Sigmoid colon (tissue), 7 donors: ENCODE measurements around the gene OMP. TPM values are rescaled to one million over a fixed set of nuclear protein-coding genes. Genes with fewer than 3 reads are reported as not detected.

Source experiments
- DNase-seq: peaks from one replicate; pipeline ENCODE4 v3.0.0-alpha.2; 2019
- H3K27ac ChIP-seq, 4 donors: fragments of 200-600 bp; sonication (generic); one replicate each; pipeline ENCODE4 v1.5.1; 2016 to 2019; ENCODE audit warnings: mild to moderate bottlenecking in 1 of 4
- H3K27me3 ChIP-seq, 3 donors: fragments of 200-600 bp; sonication (generic); one replicate each; pipeline ENCODE4 v1.5.1; 2019; ENCODE audit warnings: mild to moderate bottlenecking in 1 of 3
- H3K36me3 ChIP-seq, 4 donors: fragments of 200-600 bp; sonication (generic); one replicate each; pipeline ENCODE4 v1.5.1; 2016 to 2019
- H3K4me1 ChIP-seq, 4 donors: fragments of 200-600 bp; sonication (generic); one replicate each; pipeline ENCODE4 v1.5.1; 2017 to 2019
- H3K4me3 ChIP-seq, 4 donors: fragments of 200-600 bp; sonication (generic); one replicate each; pipeline ENCODE4 v1.5.1; 2017 to 2019; ENCODE audit warnings: mild to moderate bottlenecking in 2 of 4, moderate library complexity in 1 of 4
- H3K9me3 ChIP-seq, 4 donors: fragments of 200-600 bp in 3 of 4; sonication (generic) in 3 of 4; one replicate each; pipeline versions ENCODE4 v1.5.1 to v1.6.1; 2013 to 2019
- EP300 ChIP-seq, 4 donors: sonication (generic); formaldehyde crosslinking; IDR thresholded peaks; one replicate each; pipeline ENCODE4 v1.6.1; 2017; ENCODE audit warnings: antibody characterized with exemption in 4 of 4
- POLR2A ChIP-seq, 2 donors: fragments of 450-650 bp; IDR thresholded peaks; one replicate each; pipeline ENCODE4 v1.6.1; 2016; ENCODE audit warnings: antibody characterized with exemption in 2 of 2, mild to moderate bottlenecking in 2 of 2, moderate library complexity in 2 of 2
- POLR2AphosphoS5 ChIP-seq, 4 donors: sonication (generic); formaldehyde crosslinking; IDR thresholded peaks; one replicate each; pipeline ENCODE4 v1.6.1; 2017; ENCODE audit warnings: antibody characterized with exemption in 4 of 4
- WGBS, 2 donors: extraction: QIAGEN DNeasy Blood & Tissue Kit; methylation state at CpG; one replicate each; pipeline ENCODE4 v1.1.7; 2013; 5-methylcytosine and 5-hydroxymethylcytosine counted together
- intact Hi-C: fragments of 100-400 bp; cut with DNase I; formaldehyde crosslinking; loops from one replicate; pipeline ENCODE4 v1.15.1; 2023
- polyA plus RNA-seq, 3 donors: library from polyadenylated mRNA; stranded (reverse); fragments of 200-250 nt; gene quantifications; one replicate each; pipeline ENCODE4 v1.2.3, GENCODE V29; 2013
- total RNA-seq, 4 donors: library from RNA; depleted of rRNA; stranded (reverse); fragments of >200 nt; gene quantifications; one replicate each; pipeline ENCODE4 v1.1.0, GENCODE V29; 2016
- TF ChIP-seq, protein P1 (sequence below), 4 experiments: fragments of 450-650 bp in 3 of 4; fragments of 200-600 bp in 1 of 4; IDR thresholded peaks; one replicate each; pipeline ENCODE4 v1.5.1; 2016 to 2019; ENCODE audit warnings: antibody characterized with exemption in 4 of 4, mild to moderate bottlenecking in 3 of 4, moderate library complexity in 2 of 4
- donor health status: healthy with polysubstance abuse.
- donor health status: Bipolar disorder and iron deficiency.
- donor health status: healthy.

Gene OMP
- total and polyA plus RNA-seq, 7 donors: 1.4 to 4.5 TPM; not detected in 5

GRCh38 chr11:77115181-77115611 lies 12.6 kb downstream of the OMP start:
- Histone ChIP-seq H3K27me3 (no peaks in the 10 kb centered on the region), H3K36me3 (peaks cover 0 to 24% (median 2%) of the 10 kb centered on the region in 4 donors), H3K4me3 (no peak overlapping the region), H3K27ac (no peak overlapping the region), H3K4me1 (no peaks in the 10 kb centered on the region), H3K9me3 (no peaks in the 10 kb centered on the region)
- DNase-seq: no peak
- WGBS, 2 donors: 96 to 97% methylated on average over 16 of the region's 16 CpGs
- TF ChIP-seq POLR2A (IDR thresholded peaks at IDR 0.05) (no peak), EP300 (IDR thresholded peaks at IDR 0.05) (no peak)
- intact Hi-C loops: no loop called here

- no peak for TF ChIP-seq POLR2A (IDR thresholded peaks at IDR 0.05)
- WGBS, 2 donors: 92 to 93% methylated on average over 15 of the region's 15 CpGs
- Histone ChIP-seq H3K4me3 (no peak overlapping the region), H3K4me1 (no peaks in the 10 kb centered on the region), H3K27ac (no peak overlapping the region), H3K9me3 (no peaks in the 10 kb centered on the region), H3K27me3 (no peaks in the 10 kb centered on the region), H3K36me3 (peaks cover 0 to 32% (median 2%) of the 10 kb centered on the region in 4 donors)
- no peak for DNase-seq
- intact Hi-C loops: no loop called here
Observed at GRCh38 chr11:77115956-77116355, 13.3 kb downstream of the OMP start.

- Histone ChIP-seq H3K27ac (no peak overlapping the region), H3K27me3 (no peaks in the 10 kb centered on the region), H3K36me3 (peaks cover 0 to 46% (median 2%) of the 10 kb centered on the region in 4 donors), H3K9me3 (no peaks in the 10 kb centered on the region), H3K4me1 (no peaks in the 10 kb centered on the region), H3K4me3 (no peak overlapping the region)
- TF ChIP-seq POLR2A (IDR thresholded peaks at IDR 0.05) (no peak), EP300 (IDR thresholded peaks at IDR 0.05) (no peak)
- WGBS, 2 donors: 86 to 87% methylated on average over 7 of the region's 7 CpGs
- intact Hi-C loops: no loop called here
- DNase-seq: no peak
Observed at GRCh38 chr11:77117492-77117891, 14.9 kb downstream of the OMP start.

- H3K36me3 ChIP-seq: peaks cover 0 to 50% (median 2%) of the 10 kb centered on the region in 4 donors
- no peak for DNase-seq
Observed at GRCh38 chr11:77118086-77118485, 15.4 kb downstream of the OMP start.

GRCh38 chr11:77118971-77119370 lies 16.3 kb downstream of the OMP start:
- H3K4me3 ChIP-seq: no peak overlapping the region
- no peak overlapping the region for H3K27ac ChIP-seq
- 90 to 95% methylated on average over 12 of the region's 12 CpGs for WGBS, 2 donors
- H3K27me3 ChIP-seq: no peaks in the 10 kb centered on the region
- intact Hi-C loops: no loop called here
- H3K36me3 ChIP-seq: peaks cover 0 to 53% (median 2%) of the 10 kb centered on the region in 4 donors
- H3K4me1 ChIP-seq: no peaks in the 10 kb centered on the region
- no peaks in the 10 kb centered on the region for H3K9me3 ChIP-seq
- no peak for DNase-seq
- TF ChIP-seq, protein P1, sequence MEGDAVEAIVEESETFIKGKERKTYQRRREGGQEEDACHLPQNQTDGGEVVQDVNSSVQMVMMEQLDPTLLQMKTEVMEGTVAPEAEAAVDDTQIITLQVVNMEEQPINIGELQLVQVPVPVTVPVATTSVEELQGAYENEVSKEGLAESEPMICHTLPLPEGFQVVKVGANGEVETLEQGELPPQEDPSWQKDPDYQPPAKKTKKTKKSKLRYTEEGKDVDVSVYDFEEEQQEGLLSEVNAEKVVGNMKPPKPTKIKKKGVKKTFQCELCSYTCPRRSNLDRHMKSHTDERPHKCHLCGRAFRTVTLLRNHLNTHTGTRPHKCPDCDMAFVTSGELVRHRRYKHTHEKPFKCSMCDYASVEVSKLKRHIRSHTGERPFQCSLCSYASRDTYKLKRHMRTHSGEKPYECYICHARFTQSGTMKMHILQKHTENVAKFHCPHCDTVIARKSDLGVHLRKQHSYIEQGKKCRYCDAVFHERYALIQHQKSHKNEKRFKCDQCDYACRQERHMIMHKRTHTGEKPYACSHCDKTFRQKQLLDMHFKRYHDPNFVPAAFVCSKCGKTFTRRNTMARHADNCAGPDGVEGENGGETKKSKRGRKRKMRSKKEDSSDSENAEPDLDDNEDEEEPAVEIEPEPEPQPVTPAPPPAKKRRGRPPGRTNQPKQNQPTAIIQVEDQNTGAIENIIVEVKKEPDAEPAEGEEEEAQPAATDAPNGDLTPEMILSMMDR (IDR thresholded peaks at IDR 0.05): no peak
- TF ChIP-seq POLR2AphosphoS5 (IDR thresholded peaks at IDR 0.05) (no peak), POLR2A (IDR thresholded peaks at IDR 0.05) (no peak), EP300 (IDR thresholded peaks at IDR 0.05) (no peak)

More at GRCh38 chr11:77118086-77118485, 15.4 kb downstream of the OMP start:
- Histone ChIP-seq H3K9me3 (no peaks in the 10 kb centered on the region), H3K4me1 (no peaks in the 10 kb centered on the region), H3K27ac (no peak overlapping the region), H3K4me3 (no peak overlapping the region), H3K27me3 (no peaks in the 10 kb centered on the region)
- 93 to 94% methylated on average over 17 of the region's 17 CpGs for WGBS, 2 donors
- intact Hi-C loops: no loop called here
- no peak for TF ChIP-seq POLR2AphosphoS5 (IDR thresholded peaks at IDR 0.05)
- TF ChIP-seq EP300 (IDR thresholded peaks at IDR 0.05): no peak
- TF ChIP-seq, protein P1 (IDR thresholded peaks at IDR 0.05): no peak
- no peak for TF ChIP-seq POLR2A (IDR thresholded peaks at IDR 0.05)

- intact Hi-C loops: no loop called here
- Histone ChIP-seq H3K4me1 (no peaks in the 10 kb centered on the region), H3K9me3 (no peaks in the 10 kb centered on the region), H3K4me3 (no peak overlapping the region), H3K27me3 (no peaks in the 10 kb centered on the region), H3K36me3 (peaks cover 0 to 53% (median 2%) of the 10 kb centered on the region in 4 donors), H3K27ac (no peak overlapping the region)
- TF ChIP-seq POLR2A (IDR thresholded peaks at IDR 0.05) (no peak), EP300 (IDR thresholded peaks at IDR 0.05) (no peak), POLR2AphosphoS5 (IDR thresholded peaks at IDR 0.05) (no peak)
- TF ChIP-seq, protein P1 (IDR thresholded peaks at IDR 0.05): no peak
- DNase-seq: no peak
- 94 to 95% methylated on average over 9 of the region's 9 CpGs for WGBS, 2 donors
Observed at GRCh38 chr11:77119531-77119936, 16.9 kb downstream of the OMP start.
